ENCODE results near the gene NPIPB8.
"Not testable (repeated sequence)": the region's sequence is repeated elsewhere in the genome, so short reads cannot be mapped to it uniquely, and the experiment has no call there.

The NPIPB8 gene

DNA sequence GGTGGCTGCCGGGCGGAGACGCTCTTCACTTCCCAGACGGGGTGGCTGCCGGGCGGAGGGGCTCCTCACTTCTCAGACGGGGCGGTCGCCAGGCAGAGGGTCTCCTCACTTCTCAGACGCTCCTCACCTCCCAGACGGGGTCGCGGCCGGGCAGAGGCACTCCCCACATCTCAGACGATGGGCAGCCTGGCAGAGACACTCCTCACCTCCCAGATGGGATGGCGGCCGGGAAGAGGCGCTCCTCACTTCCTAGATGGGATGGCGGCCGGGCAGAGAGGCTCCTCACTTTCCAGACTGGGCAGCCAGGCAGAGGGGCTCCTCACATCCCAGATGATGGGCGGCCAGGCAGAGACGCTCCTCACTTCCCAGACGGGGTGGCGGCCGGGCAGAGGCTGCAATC, 28.4 kb downstream of the NPIPB8 start:
- not testable (repeated sequence) for H3K9ac ChIP-seq (ENCODE audit: low read depth, low read length); H3K9me3 ChIP-seq (ENCODE audit: control insufficient read depth, insufficient read depth, low read length); H3K27me3 ChIP-seq (ENCODE audit: control insufficient read depth, insufficient read depth, low read length); H3K27ac ChIP-seq (ENCODE audit: low read depth, low read length); H3K4me3 ChIP-seq (ENCODE audit: low read depth, low read length); H3K36me3 ChIP-seq (ENCODE audit: control insufficient read depth, insufficient read depth, low read length); H3K4me1 ChIP-seq (ENCODE audit: control insufficient read depth, insufficient read depth, low read length)

DNA sequence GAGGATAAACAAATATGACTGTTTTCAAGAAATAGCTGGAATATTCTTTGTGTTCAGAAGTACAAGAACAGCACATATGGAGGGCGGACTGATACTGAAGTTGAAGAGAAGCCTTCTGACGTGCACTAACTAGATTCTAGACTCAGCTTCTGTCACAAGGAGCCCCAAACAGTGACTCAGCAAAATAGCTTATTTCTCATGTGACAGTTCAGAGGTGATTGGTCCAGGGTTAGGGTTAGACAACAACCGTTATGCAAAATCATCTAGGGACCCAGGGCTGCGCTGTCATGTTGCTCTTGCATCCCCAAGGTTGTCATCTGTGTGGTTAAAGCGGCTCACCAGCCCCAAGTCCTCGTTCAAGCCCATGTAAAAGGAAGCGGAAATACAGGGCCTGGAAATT, 29.6 kb downstream of the NPIPB8 start:
- not testable (repeated sequence) for H3K9ac ChIP-seq (ENCODE audit: low read depth, low read length); H3K27me3 ChIP-seq (ENCODE audit: control insufficient read depth, insufficient read depth, low read length); H3K4me1 ChIP-seq (ENCODE audit: control insufficient read depth, insufficient read depth, low read length); H3K27ac ChIP-seq (ENCODE audit: low read depth, low read length); H3K36me3 ChIP-seq (ENCODE audit: control insufficient read depth, insufficient read depth, low read length); H3K4me3 ChIP-seq (ENCODE audit: low read depth, low read length); H3K9me3 ChIP-seq (ENCODE audit: control insufficient read depth, insufficient read depth, low read length)

DNA sequence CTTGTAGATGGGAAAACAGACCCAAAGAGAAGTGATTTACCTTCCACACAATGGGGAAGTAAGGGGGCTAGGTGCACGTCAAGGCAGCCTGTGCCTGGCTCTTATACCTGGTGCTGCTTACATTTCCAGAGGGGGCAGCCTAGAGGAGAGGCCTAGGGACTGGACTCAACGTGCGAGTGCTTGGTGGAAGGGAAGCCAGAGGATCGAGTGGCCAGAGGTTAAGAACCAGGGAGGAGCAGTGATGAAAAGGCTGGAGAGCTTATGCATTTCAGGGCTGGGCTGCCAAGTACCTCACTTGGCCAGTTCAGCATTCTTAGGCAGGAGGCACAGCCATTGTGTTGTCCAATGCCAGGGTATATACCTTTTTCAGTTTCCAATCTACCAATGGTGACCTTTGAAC, 30.3 kb downstream of the NPIPB8 start:
- not testable (repeated sequence) for H3K27me3 ChIP-seq (ENCODE audit: control insufficient read depth, insufficient read depth, low read length); H3K4me3 ChIP-seq (ENCODE audit: low read depth, low read length); H3K4me1 ChIP-seq (ENCODE audit: control insufficient read depth, insufficient read depth, low read length); H3K36me3 ChIP-seq (ENCODE audit: control insufficient read depth, insufficient read depth, low read length); H3K27ac ChIP-seq (ENCODE audit: low read depth, low read length); H3K9ac ChIP-seq (ENCODE audit: low read depth, low read length); H3K9me3 ChIP-seq (ENCODE audit: control insufficient read depth, insufficient read depth, low read length)

DNA sequence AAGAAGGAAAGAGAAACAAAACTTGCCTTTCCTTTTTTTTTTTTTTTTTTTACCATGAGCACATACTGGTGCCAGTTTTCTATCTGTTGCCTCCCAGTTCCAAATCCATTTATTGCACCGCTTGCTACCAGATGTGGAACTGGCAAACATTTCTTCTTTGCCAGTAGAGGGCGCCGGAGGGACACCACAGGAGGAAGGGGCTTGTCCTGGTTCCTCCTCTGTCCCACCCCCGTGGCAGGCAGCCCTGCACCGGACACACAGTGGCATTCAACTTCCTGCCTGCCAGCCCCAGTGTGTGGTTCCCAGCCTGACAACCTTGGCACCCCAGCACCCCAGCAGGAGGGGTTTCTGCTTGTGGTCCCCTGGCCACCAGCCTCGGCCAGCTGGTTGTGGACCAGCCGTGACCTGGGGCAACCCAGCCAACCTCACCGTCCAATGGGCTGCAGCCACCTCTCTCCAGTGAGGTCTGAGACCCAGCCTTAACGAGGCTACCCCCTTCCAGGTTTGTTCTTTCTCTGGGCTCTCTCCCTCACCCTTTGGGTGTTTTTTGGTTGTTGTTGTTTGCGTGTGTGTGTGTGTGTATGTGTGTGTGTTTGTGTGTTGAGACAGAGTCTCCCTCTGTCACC, 50.6 kb downstream of the NPIPB8 start:
- H3K9me3 ChIP-seq (ENCODE audit: control insufficient read depth, insufficient read depth, low read length) = not testable (repeated sequence)

DNA sequence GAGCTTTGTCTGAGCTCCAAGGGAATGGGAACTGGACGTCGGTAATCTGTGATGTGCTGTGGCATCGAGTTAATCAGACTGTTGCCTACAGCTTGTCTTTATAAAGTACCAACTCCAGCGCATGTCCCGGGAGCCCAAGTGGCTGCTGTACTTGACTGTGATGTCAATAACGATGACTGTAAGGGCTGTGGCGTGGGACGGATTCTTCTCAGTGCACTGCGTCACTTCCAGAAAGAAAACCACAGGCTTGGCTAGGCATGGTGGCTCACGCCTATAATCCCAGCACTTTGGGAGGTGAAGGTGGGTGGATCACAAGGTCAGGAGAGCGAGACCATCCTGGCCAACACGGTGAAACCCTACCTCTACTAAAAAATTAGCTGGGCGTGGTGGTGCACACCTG, 51.6 kb downstream of the NPIPB8 start:
- H3K9ac ChIP-seq (ENCODE audit: low read depth, low read length); H3K9me3 ChIP-seq (ENCODE audit: control insufficient read depth, insufficient read depth, low read length); H3K36me3 ChIP-seq (ENCODE audit: control insufficient read depth, insufficient read depth, low read length); H3K27me3 ChIP-seq (ENCODE audit: control insufficient read depth, insufficient read depth, low read length); H3K4me1 ChIP-seq (ENCODE audit: control insufficient read depth, insufficient read depth, low read length); H3K27ac ChIP-seq (ENCODE audit: low read depth, low read length); H3K4me3 ChIP-seq (ENCODE audit: low read depth, low read length): not testable (repeated sequence)

More for the DNA sequence above, 50.6 kb downstream of the NPIPB8 start:
- not testable (repeated sequence) for H3K4me3 ChIP-seq (ENCODE audit: low read depth, low read length); H3K4me1 ChIP-seq (ENCODE audit: control insufficient read depth, insufficient read depth, low read length); H3K27ac ChIP-seq (ENCODE audit: low read depth, low read length); H3K36me3 ChIP-seq (ENCODE audit: control insufficient read depth, insufficient read depth, low read length); H3K27me3 ChIP-seq (ENCODE audit: control insufficient read depth, insufficient read depth, low read length); H3K9ac ChIP-seq (ENCODE audit: low read depth, low read length)

DNA sequence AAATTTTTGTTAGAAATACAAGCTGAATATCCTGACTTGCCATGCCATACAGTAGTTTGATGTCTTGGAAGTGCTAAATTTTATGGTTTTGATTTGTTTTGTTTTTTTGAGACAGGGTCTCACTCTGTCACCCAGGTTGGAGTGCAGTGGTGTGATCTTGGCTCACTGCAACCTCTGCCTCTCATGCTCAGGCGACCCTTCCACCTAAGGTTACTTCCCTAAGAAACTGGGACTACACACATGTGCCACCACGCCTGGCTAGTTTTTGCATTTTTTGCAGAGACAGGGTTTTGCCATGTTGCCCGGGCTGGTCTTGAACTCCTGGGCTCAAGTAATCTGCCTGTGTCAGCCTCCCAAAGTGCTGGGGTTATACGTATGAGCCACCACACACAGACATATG, 53.9 kb downstream of the NPIPB8 start:
- H3K36me3 ChIP-seq (ENCODE audit: control insufficient read depth, insufficient read depth, low read length); H3K9ac ChIP-seq (ENCODE audit: low read depth, low read length); H3K27me3 ChIP-seq (ENCODE audit: control insufficient read depth, insufficient read depth, low read length); H3K27ac ChIP-seq (ENCODE audit: low read depth, low read length); H3K4me3 ChIP-seq (ENCODE audit: low read depth, low read length); H3K9me3 ChIP-seq (ENCODE audit: control insufficient read depth, insufficient read depth, low read length); H3K4me1 ChIP-seq (ENCODE audit: control insufficient read depth, insufficient read depth, low read length): not testable (repeated sequence)

DNA sequence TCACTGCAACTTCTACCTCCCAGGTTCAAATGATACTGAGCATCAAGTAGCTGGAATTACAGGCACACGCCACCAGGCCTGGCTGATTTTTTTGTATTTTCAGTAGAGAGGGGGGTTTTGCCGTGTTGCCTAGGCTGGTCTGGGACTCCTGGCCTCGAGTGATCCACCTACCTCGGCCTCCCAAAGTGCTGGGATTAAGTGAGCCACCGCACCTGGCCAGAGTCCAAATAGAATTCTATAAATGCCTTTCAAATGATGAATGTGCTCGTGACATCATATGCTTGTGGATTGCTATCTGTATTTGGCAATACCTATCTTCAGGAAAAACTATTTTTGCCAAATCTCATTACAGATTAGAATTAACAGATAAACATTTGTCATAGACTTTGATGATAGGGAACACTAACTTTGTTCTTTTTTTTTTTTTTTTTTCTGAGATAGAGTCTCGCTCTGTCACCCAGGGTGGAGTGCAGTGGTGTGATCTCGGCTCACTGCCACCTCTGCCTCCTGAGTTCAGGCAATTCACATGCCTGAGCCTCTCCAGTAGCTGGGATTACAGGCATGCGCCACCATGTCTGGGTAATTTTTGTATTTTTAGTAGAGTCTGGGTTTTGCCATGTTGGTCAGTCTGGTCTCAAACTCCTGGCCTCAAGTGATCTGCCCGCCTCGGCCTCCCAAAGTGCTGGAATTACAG, 55.5 kb downstream of the NPIPB8 start:
- not testable (repeated sequence) for H3K36me3 ChIP-seq (ENCODE audit: control insufficient read depth, insufficient read depth, low read length); H3K27me3 ChIP-seq (ENCODE audit: control insufficient read depth, insufficient read depth, low read length); H3K9ac ChIP-seq (ENCODE audit: low read depth, low read length); H3K4me1 ChIP-seq (ENCODE audit: control insufficient read depth, insufficient read depth, low read length); H3K4me3 ChIP-seq (ENCODE audit: low read depth, low read length); H3K9me3 ChIP-seq (ENCODE audit: control insufficient read depth, insufficient read depth, low read length); H3K27ac ChIP-seq (ENCODE audit: low read depth, low read length)

DNA sequence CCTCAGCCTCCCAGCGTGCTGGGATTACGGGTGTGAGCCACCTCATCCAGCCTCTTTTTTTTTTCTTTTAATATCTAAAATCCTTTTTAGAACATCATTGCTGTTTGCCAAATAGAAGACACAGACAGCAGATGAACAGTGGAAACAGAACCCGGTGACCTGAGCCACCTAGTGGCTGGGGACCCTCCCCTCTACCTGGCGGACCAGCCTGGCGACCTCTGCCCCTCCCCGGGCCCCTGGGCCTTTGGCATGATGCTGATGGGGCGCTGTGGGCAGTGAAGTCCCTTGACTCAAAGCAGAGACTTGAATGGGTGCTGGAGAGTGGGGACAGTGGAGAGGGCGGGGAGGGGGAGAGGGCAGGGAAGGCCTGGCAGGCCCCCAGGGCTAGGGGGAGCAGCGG, 61.9 kb downstream of the NPIPB8 start:
- not testable (repeated sequence) for H3K9me3 ChIP-seq (ENCODE audit: control insufficient read depth, insufficient read depth, low read length); H3K4me1 ChIP-seq (ENCODE audit: control insufficient read depth, insufficient read depth, low read length); H3K27me3 ChIP-seq (ENCODE audit: control insufficient read depth, insufficient read depth, low read length); H3K36me3 ChIP-seq (ENCODE audit: control insufficient read depth, insufficient read depth, low read length); H3K27ac ChIP-seq (ENCODE audit: low read depth, low read length); H3K9ac ChIP-seq (ENCODE audit: low read depth, low read length); H3K4me3 ChIP-seq (ENCODE audit: low read depth, low read length)

DNA sequence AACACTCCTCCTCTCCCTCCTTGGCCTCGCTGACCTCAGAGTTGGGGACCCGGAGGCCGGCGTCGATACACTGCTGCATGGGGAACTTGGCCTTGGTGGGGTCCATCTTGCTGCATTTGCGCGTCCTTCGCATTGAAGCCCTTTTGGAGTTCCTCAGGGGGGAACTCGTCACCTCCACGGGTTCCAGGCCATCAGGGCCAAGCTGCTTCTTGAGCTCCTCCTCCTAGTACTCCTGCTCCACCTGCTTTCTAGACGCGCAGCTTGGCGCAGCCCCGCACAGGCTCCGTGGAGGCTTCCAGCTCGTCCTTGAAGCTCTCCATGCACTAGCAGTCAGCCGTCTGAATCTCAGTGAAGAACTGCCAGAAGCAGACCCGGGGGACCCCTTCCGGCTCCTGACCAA, 62.5 kb downstream of the NPIPB8 start:
- H3K27ac ChIP-seq (ENCODE audit: low read depth, low read length); H3K9ac ChIP-seq (ENCODE audit: low read depth, low read length); H3K9me3 ChIP-seq (ENCODE audit: control insufficient read depth, insufficient read depth, low read length): not testable (repeated sequence)

DNA sequence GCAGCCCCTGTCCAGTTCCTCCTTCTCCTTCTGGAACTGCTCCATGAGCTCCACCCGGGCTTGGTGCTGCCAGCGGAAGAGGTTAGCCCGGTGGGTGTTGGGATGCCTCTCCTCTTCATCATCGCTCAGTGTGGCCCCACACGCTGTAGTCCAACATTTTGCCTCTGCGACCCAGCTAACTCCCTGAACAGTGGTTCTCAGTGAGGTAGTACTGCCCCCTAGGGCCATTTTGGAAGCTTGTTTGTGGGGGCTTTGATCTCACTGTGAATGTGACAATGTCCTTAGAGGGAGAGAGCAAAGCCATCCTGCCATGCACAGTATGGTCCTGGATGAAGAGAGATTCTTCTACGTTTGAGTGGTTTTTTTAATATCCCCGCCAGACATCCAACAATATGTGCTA, 63.5 kb downstream of the NPIPB8 start:
- not testable (repeated sequence) for H3K9me3 ChIP-seq (ENCODE audit: control insufficient read depth, insufficient read depth, low read length); H3K27me3 ChIP-seq (ENCODE audit: control insufficient read depth, insufficient read depth, low read length); H3K36me3 ChIP-seq (ENCODE audit: control insufficient read depth, insufficient read depth, low read length); H3K4me1 ChIP-seq (ENCODE audit: control insufficient read depth, insufficient read depth, low read length); H3K9ac ChIP-seq (ENCODE audit: low read depth, low read length); H3K4me3 ChIP-seq (ENCODE audit: low read depth, low read length); H3K27ac ChIP-seq (ENCODE audit: low read depth, low read length)

More for the DNA sequence above, 62.5 kb downstream of the NPIPB8 start:
- H3K27me3 ChIP-seq (ENCODE audit: control insufficient read depth, insufficient read depth, low read length); H3K36me3 ChIP-seq (ENCODE audit: control insufficient read depth, insufficient read depth, low read length); H3K4me3 ChIP-seq (ENCODE audit: low read depth, low read length); H3K4me1 ChIP-seq (ENCODE audit: control insufficient read depth, insufficient read depth, low read length): not testable (repeated sequence)

DNA sequence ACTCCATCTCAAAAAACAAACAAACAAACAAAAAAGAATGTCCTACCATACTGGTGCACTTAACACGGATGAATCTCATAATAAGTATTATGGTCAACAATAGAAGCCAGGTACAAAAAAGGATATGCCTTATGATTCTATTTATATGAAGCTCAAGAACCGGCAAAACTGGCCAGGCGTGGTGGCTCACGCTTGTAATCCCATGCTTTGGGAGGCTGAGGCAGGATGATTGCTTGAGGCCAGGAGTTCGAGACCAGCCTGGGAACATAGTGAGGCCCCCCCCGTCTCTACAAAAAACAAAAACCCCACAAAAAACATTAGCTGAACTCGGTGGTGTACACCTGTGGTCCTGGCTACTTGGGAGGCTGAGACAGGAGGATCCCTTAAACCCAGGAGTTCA, 66.4 kb downstream of the NPIPB8 start:
- H3K27ac ChIP-seq (ENCODE audit: low read depth, low read length); H3K27me3 ChIP-seq (ENCODE audit: control insufficient read depth, insufficient read depth, low read length): not testable (repeated sequence)

More for the DNA sequence above, 66.4 kb downstream of the NPIPB8 start:
- not testable (repeated sequence) for H3K9me3 ChIP-seq (ENCODE audit: control insufficient read depth, insufficient read depth, low read length); H3K9ac ChIP-seq (ENCODE audit: low read depth, low read length); H3K4me3 ChIP-seq (ENCODE audit: low read depth, low read length); H3K4me1 ChIP-seq (ENCODE audit: control insufficient read depth, insufficient read depth, low read length); H3K36me3 ChIP-seq (ENCODE audit: control insufficient read depth, insufficient read depth, low read length)

Measured in HUES48 (cell line).